SK-N-SH (cell line): ENCODE results near the gene MYL12A. TPM values are rescaled to one million over a fixed set of nuclear protein-coding genes. Genes with fewer than 3 reads are reported as not detected.

Experiments used
- CTCF ChIA-PET: fragments of 300-600, 350-600 bp; formaldehyde crosslinking; extraction: SDS; loops from one replicate; lab custom pipeline; 2021; lab: Yijun Ruan, JAX
- POLR2A ChIA-PET: fragments of 350-600 bp; sonication (Branson Sonifier 250); formaldehyde crosslinking; extraction: SDS; loops from one replicate; lab custom pipeline; 2020; ENCODE audit warnings: antibody characterized with exemption, inconsistent platforms; lab: Yijun Ruan, JAX
- DNase-seq: peaks from one replicate; pipeline ENCODE4 v3.0.0; 2012
- H2AFZ ChIP-seq: fragments of 200-600 bp; sonication (generic); 2 replicates; pipeline ENCODE4 v1.8.1; 2016; ENCODE audit warnings: antibody characterized with exemption, mild to moderate bottlenecking, low read depth
- H3F3A ChIP-seq: fragments of 200-600 bp; sonication (generic); replicated peaks from 2 replicates; pipeline ENCODE3; 2016; ENCODE audit warnings: antibody characterized with exemption, mild to moderate bottlenecking; ENCODE audit not compliant: insufficient read depth
- H3K27ac ChIP-seq, 2 experiments: fragments of 200-500 bp in 1 of 2; fragments of 200-600 bp in 1 of 2; sonication (Bioruptor generic) in 1 of 2; sonication (generic), shearing (Covaris generic) in 1 of 2; 2 replicates each; pipeline versions ENCODE4 v1.5.1 to v1.6.1; 2014 to 2016; ENCODE audit warnings: low read depth in 2 of 2, inconsistent platforms in 1 of 2, low read length in 1 of 2, mild to moderate bottlenecking in 1 of 2, mixed read lengths in 1 of 2
- H3K27me3 ChIP-seq: fragments of 200-600 bp; sonication (generic), shearing (Covaris generic); 2 replicates; pipeline ENCODE4 v1.6.1; 2016; ENCODE audit warnings: mixed run types; ENCODE audit not compliant: insufficient read depth
- H3K36me3 ChIP-seq, 2 experiments: fragments of 200-500 bp in 1 of 2; fragments of 200-600 bp in 1 of 2; sonication (Bioruptor generic) in 1 of 2; sonication (generic) in 1 of 2; replicated peaks in 1 of 2; 2 replicates each; pipeline versions ENCODE3 to v1.5.1; 2014 to 2016; ENCODE audit warnings: low read length in 1 of 2, mild to moderate bottlenecking in 1 of 2; ENCODE audit not compliant: insufficient read depth in 2 of 2, control insufficient read depth in 1 of 2
- H3K4me1 ChIP-seq, 2 experiments: fragments of 200-500 bp in 1 of 2; fragments of 200-600 bp in 1 of 2; sonication (Bioruptor generic) in 1 of 2; sonication (generic), shearing (Covaris generic) in 1 of 2; 2 replicates each; pipeline versions ENCODE4 v1.5.1 to v1.6.1; 2014 to 2016; ENCODE audit warnings: low read depth in 1 of 2, low read length in 1 of 2, mixed run types in 1 of 2; ENCODE audit not compliant: insufficient read depth in 2 of 2, control insufficient read depth in 1 of 2
- H3K4me2 ChIP-seq: fragments of 200-600 bp; sonication (generic), shearing (Covaris generic); 2 replicates; pipeline ENCODE4 v1.6.1; 2017; ENCODE audit warnings: mixed run types
- H3K4me3 ChIP-seq, 2 experiments: fragments of 200-500 bp in 1 of 2; fragments of 200-600 bp in 1 of 2; sonication (Bioruptor generic) in 1 of 2; sonication (generic), shearing (Covaris generic) in 1 of 2; 2 replicates each; pipeline versions ENCODE4 v1.5.1 to v1.8.1; 2014 to 2016; ENCODE audit warnings: low read depth in 2 of 2, inconsistent platforms in 1 of 2, low read length in 1 of 2, mild to moderate bottlenecking in 1 of 2, mixed read lengths in 1 of 2, moderate library complexity in 1 of 2
- H3K79me2 ChIP-seq: fragments of 200-600 bp; sonication (generic); 2 replicates; pipeline ENCODE4 v1.8.1; 2017; ENCODE audit warnings: mild to moderate bottlenecking; ENCODE audit not compliant: insufficient read depth
- H3K9ac ChIP-seq: fragments of 200-600 bp; sonication (generic); 2 replicates; pipeline ENCODE4 v1.6.1; 2017; ENCODE audit warnings: mixed run types
- H3K9me2 ChIP-seq: fragments of 200-600 bp; sonication (generic); 2 replicates; pipeline ENCODE4 v1.6.1; 2017; ENCODE audit warnings: mixed run types
- H3K9me3 ChIP-seq: fragments of 200-600 bp; sonication (generic); 2 replicates; pipeline ENCODE4 v1.6.1; 2017; ENCODE audit warnings: mixed run types, mild to moderate bottlenecking, moderate library complexity
- H4K20me1 ChIP-seq: fragments of 200-600 bp; sonication (generic); 2 replicates; pipeline ENCODE4 v1.6.1; 2017; ENCODE audit warnings: mild to moderate bottlenecking, mixed run types; ENCODE audit not compliant: insufficient read depth
- CHD2 ChIP-seq: fragments of 150-350 bp; IDR thresholded peaks from 2 replicates; pipeline ENCODE4 v1.6.1; 2018; ENCODE audit warnings: low read length; ENCODE audit not compliant: partially characterized antibody
- ELF1 ChIP-seq: IDR thresholded peaks from 2 replicates; pipeline ENCODE4 v1.4.0; 2012
- FOSL2 ChIP-seq: IDR thresholded peaks from 2 replicates; pipeline ENCODE4 v1.4.0; 2012; ENCODE audit warnings: low read depth, mild to moderate bottlenecking, moderate library complexity, borderline replicate concordance
- FOXJ3 ChIP-seq: sonication (generic); formaldehyde crosslinking; IDR thresholded peaks from 2 replicates; pipeline ENCODE4 v1.5.1; 2020; ENCODE audit warnings: mild to moderate bottlenecking, missing genetic modification reagents
- FOXM1 ChIP-seq: IDR thresholded peaks from 2 replicates; pipeline ENCODE4 v1.4.0; 2012; ENCODE audit warnings: low read depth, mild to moderate bottlenecking
- RAD21 ChIP-seq: IDR thresholded peaks from 2 replicates; pipeline ENCODE4 v1.6.1; 2012; ENCODE audit warnings: mild to moderate bottlenecking, low read length
- RXRA ChIP-seq: IDR thresholded peaks from 2 replicates; pipeline ENCODE4 v1.4.0; 2012; ENCODE audit warnings: low read depth, mild to moderate bottlenecking, borderline replicate concordance
- TCF12 ChIP-seq: IDR thresholded peaks from 2 replicates; pipeline ENCODE4 v1.4.0; 2012
- TEAD4 ChIP-seq: IDR thresholded peaks from 2 replicates; pipeline ENCODE4 v1.4.0; 2012; ENCODE audit warnings: mild to moderate bottlenecking, borderline replicate concordance; ENCODE audit not compliant: insufficient read depth
- YY1 ChIP-seq: IDR thresholded peaks from 2 replicates; pipeline ENCODE4 v1.4.0; 2012; ENCODE audit warnings: low read depth, mild to moderate bottlenecking
- WGBS: methylation state at CpG from one replicate; pipeline ENCODE4 v1.1.6; 2017; ENCODE audit warnings: low lambda C conversion rate; 5-methylcytosine and 5-hydroxymethylcytosine counted together
- polyA plus RNA-seq, 3 experiments: library from polyadenylated mRNA; depleted of rRNA; stranded (reverse); fragments of >200 nt; gene quantifications; 2 replicates each; pipeline ENCODE4 v1.2.3, GENCODE V29; 2012
- TF ChIP-seq, protein P1 (sequence below): IDR thresholded peaks from 2 replicates; pipeline ENCODE4 v1.6.1; 2012; ENCODE audit warnings: mild to moderate bottlenecking, low read depth, low read length, moderate library complexity
- TF ChIP-seq, protein P2 (sequence below): IDR thresholded peaks from 2 replicates; pipeline ENCODE4 v1.4.0; 2012; ENCODE audit warnings: low read depth, borderline replicate concordance

The MYL12A gene
- polyA plus RNA-seq, 1 of the 3 experiments (the other 2 are of a cell fraction) = 448 TPM

- TF ChIP-seq, protein P1, sequence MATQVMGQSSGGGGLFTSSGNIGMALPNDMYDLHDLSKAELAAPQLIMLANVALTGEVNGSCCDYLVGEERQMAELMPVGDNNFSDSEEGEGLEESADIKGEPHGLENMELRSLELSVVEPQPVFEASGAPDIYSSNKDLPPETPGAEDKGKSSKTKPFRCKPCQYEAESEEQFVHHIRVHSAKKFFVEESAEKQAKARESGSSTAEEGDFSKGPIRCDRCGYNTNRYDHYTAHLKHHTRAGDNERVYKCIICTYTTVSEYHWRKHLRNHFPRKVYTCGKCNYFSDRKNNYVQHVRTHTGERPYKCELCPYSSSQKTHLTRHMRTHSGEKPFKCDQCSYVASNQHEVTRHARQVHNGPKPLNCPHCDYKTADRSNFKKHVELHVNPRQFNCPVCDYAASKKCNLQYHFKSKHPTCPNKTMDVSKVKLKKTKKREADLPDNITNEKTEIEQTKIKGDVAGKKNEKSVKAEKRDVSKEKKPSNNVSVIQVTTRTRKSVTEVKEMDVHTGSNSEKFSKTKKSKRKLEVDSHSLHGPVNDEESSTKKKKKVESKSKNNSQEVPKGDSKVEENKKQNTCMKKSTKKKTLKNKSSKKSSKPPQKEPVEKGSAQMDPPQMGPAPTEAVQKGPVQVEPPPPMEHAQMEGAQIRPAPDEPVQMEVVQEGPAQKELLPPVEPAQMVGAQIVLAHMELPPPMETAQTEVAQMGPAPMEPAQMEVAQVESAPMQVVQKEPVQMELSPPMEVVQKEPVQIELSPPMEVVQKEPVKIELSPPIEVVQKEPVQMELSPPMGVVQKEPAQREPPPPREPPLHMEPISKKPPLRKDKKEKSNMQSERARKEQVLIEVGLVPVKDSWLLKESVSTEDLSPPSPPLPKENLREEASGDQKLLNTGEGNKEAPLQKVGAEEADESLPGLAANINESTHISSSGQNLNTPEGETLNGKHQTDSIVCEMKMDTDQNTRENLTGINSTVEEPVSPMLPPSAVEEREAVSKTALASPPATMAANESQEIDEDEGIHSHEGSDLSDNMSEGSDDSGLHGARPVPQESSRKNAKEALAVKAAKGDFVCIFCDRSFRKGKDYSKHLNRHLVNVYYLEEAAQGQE = no peak
- TF ChIP-seq TEAD4 = no peak
Measured at GRCh38 chr18:3233004-3233403, 14.6 kb upstream of the MYL12A start (continued).

GRCh38 chr18:3233433-3234168 lies 14.0 kb upstream of the MYL12A start:
- Histone ChIP-seq H3K9me3 (no peaks in the 10 kb centered on the region), H3K4me1 (no peaks in the 10 kb centered on the region), H2AFZ (no peak overlapping the region), H3K79me2 (no peaks in the 10 kb centered on the region), H3K27ac (no peak overlapping the region), H4K20me1 (no peaks in the 10 kb centered on the region), H3K27me3 (no peaks in the 10 kb centered on the region), H3K9ac (no peak overlapping the region), H3K9me2 (no peaks in the 10 kb centered on the region), H3F3A (no peaks in the 10 kb centered on the region), H3K36me3 (no peaks in the 10 kb centered on the region), H3K4me2 (no peak overlapping the region), H3K4me3 (no peak overlapping the region)
- TF ChIP-seq CHD2 = no peak
- TF ChIP-seq, protein P2, sequence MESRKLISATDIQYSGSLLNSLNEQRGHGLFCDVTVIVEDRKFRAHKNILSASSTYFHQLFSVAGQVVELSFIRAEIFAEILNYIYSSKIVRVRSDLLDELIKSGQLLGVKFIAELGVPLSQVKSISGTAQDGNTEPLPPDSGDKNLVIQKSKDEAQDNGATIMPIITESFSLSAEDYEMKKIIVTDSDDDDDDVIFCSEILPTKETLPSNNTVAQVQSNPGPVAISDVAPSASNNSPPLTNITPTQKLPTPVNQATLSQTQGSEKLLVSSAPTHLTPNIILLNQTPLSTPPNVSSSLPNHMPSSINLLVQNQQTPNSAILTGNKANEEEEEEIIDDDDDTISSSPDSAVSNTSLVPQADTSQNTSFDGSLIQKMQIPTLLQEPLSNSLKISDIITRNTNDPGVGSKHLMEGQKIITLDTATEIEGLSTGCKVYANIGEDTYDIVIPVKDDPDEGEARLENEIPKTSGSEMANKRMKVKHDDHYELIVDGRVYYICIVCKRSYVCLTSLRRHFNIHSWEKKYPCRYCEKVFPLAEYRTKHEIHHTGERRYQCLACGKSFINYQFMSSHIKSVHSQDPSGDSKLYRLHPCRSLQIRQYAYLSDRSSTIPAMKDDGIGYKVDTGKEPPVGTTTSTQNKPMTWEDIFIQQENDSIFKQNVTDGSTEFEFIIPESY = no peak
- no peak for TF ChIP-seq FOXJ3 (CRISPR knock-in tag)
- no peak for TF ChIP-seq ELF1
- TF ChIP-seq RXRA = no peak
- no peak for TF ChIP-seq RAD21
- no peak for TF ChIP-seq TCF12
- TF ChIP-seq YY1 = no peak
- no peak for TF ChIP-seq FOXM1
- no peak for TF ChIP-seq FOSL2
- 73% methylated on average over 4 of the region's 4 CpGs for WGBS
- ChIA-PET POLR2A (no interaction called here), CTCF (interaction anchor here (2.4 kb wide), 1 partner anchor 12 kb away, joined by 6 read pairs; no protein-coding TSS in a partner anchor)
- DNase-seq = no peak
